HEK293 (cell line): ENCODE data around the gene NRG2.

Experiments used
- GFI1B ChIP-seq: fragments of 450-650 bp; formaldehyde crosslinking; IDR thresholded peaks from 2 replicates; pipeline ENCODE4 v1.5.1; 2016; ENCODE audit warnings: missing biosample characterization, missing genetic modification characterization
- KLF8 ChIP-seq: fragments of 450-650 bp; formaldehyde crosslinking; IDR thresholded peaks from 2 replicates; pipeline ENCODE4 v1.5.1; 2016; ENCODE audit warnings: missing biosample characterization, missing genetic modification characterization
- TCF7L2 ChIP-seq: IDR thresholded peaks from 2 replicates; pipeline ENCODE4 v1.6.1; 2011; ENCODE audit warnings: low read depth, mild to moderate bottlenecking, inconsistent platforms, low read length, moderate library complexity, borderline replicate concordance
- TSHZ1 ChIP-seq: fragments of 450-650 bp; formaldehyde crosslinking; IDR thresholded peaks from 2 replicates; pipeline ENCODE4 v1.5.1; 2016; ENCODE audit warnings: missing biosample characterization, missing genetic modification characterization, borderline replicate concordance
- ZFP3 ChIP-seq: fragments of 450-650 bp; formaldehyde crosslinking; IDR thresholded peaks from 2 replicates; pipeline ENCODE4 v1.5.1; 2016; ENCODE audit warnings: low read depth, missing biosample characterization, missing genetic modification characterization
- ZNF335 ChIP-seq: fragments of 450-650 bp; formaldehyde crosslinking; conservative IDR thresholded peaks from 2 replicates; pipeline ENCODE4 v1.5.1; 2016; ENCODE audit warnings: missing biosample characterization, missing genetic modification characterization

GRCh38 chr5:139870677-139871076 is 172.4 kb downstream of the NRG2 start:
- no peak for TF ChIP-seq ZFP3 (tag by site-specific recombination)
- TF ChIP-seq ZNF335 (tag by site-specific recombination): no peak
- TF ChIP-seq TSHZ1 (tag by site-specific recombination): no peak
- TF ChIP-seq TCF7L2: no peak
- TF ChIP-seq GFI1B (tag by site-specific recombination): no peak
- no peak for TF ChIP-seq KLF8 (tag by site-specific recombination)
